PC-3 (cell line): ENCODE results near the gene ZWILCH.

Experiments
- EZH2phosphoT487 ChIP-seq: fragments of 300-600 bp; sonication (generic); IDR thresholded peaks from 2 replicates; pipeline ENCODE4 v1.6.1; 2018; ENCODE audit warnings: mild to moderate bottlenecking, antibody characterized with exemption, low read length, borderline replicate concordance
- TF ChIP-seq, protein P1 (sequence below): fragments of 300-600 bp; sonication (generic); conservative IDR thresholded peaks from 2 replicates; pipeline ENCODE4 v1.5.1; 2017; ENCODE audit warnings: antibody characterized with exemption, low read depth, mild to moderate bottlenecking, low read length

- TF ChIP-seq EZH2phosphoT487: no peak
- TF ChIP-seq, protein P1, sequence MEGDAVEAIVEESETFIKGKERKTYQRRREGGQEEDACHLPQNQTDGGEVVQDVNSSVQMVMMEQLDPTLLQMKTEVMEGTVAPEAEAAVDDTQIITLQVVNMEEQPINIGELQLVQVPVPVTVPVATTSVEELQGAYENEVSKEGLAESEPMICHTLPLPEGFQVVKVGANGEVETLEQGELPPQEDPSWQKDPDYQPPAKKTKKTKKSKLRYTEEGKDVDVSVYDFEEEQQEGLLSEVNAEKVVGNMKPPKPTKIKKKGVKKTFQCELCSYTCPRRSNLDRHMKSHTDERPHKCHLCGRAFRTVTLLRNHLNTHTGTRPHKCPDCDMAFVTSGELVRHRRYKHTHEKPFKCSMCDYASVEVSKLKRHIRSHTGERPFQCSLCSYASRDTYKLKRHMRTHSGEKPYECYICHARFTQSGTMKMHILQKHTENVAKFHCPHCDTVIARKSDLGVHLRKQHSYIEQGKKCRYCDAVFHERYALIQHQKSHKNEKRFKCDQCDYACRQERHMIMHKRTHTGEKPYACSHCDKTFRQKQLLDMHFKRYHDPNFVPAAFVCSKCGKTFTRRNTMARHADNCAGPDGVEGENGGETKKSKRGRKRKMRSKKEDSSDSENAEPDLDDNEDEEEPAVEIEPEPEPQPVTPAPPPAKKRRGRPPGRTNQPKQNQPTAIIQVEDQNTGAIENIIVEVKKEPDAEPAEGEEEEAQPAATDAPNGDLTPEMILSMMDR: no peak
These were observed 81.2 kb downstream of the ZWILCH start for GRCh38 chr15:66586155-66586976.
